Islet precursor cell (in vitro differentiated cells): ENCODE data around the gene CACNA1G.

ENCODE experiments used
- DNase-seq: peaks from one replicate; pipeline ENCODE4 v3.0.0-alpha.2; 2018

The CACNA1G gene

DNA sequence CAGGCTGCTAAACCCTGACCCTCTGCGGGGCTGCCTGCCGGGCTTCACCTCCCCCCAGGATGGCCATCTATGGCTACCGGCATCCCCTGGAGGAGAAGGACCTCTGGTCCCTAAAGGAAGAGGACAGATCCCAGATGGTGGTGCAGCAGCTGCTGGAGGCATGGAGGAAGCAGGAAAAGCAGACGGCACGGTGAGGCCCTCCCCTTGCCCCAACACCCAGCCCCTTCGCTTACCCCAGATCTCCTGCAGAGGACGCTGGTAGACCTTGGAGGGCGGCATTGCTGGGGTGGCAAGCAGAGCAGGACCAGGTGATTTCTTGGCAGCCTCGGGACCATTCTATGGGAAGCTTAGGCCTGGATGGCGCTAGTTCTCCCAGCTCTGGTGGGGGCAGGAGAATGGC, 98.7 kb downstream of the CACNA1G start:
- no peak for DNase-seq

DNA sequence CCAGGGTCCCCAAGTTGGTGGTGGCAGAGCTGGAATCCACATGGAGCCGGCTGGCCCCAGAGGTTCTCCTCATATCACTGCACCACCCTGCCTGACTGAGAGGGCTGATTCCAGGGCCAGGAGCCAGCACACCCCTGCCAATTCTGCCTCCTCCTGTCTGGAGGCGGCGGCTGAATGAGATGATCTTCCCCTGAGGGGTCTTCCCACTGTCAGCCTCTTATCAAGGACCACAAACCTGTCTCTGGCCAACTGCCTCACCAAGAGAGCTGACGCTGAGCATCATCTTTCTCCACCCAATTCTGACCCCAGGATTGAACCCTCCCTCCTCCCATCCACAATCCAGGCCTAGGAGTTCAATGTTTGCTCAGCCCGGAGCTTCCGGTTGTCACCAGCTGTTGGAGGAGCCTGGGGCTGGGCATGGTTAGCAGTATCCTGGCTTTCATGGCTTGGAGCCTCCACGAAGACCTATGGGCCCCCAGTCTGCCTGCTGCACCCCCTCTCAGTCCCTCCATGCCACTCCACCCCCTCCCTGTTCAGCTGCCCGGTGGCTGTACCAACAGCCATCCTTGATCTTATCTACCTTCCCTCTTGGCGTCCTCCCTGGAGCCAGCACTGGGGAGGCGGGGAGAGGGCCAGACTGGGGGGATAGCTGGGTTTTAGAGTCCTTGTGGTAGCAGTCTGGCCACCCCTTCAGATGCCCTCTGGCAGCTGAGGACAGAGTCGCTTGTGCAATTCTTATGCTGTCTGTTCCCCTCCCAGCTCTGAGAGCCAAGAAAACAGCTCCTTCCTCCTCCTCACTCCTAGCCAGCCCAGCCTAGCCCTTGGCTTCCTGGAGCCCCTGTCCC, 99.7 kb downstream of the CACNA1G start:
- no peak for DNase-seq

DNA sequence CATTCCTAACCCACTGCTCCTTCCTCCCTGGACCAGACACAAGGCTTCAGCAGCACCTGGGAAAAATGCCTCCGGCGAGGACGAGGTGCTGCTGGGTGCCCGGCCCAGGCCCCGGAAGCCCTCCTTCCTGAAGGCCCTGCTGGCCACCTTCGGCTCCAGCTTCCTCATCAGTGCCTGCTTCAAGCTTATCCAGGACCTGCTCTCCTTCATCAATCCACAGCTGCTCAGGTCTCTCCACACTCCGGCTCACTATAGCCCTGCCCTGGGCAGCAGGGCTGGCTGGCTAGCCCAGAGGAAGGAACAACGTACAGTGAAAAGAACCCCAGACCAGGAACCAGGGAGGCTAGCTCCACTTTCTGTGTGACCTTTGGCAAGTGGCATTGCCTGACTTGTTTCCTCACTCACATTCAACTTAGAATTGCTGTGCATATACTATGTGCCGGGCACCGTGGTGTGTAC, 100.4 kb downstream of the CACNA1G start:
- DNase-seq: no peak

DNA sequence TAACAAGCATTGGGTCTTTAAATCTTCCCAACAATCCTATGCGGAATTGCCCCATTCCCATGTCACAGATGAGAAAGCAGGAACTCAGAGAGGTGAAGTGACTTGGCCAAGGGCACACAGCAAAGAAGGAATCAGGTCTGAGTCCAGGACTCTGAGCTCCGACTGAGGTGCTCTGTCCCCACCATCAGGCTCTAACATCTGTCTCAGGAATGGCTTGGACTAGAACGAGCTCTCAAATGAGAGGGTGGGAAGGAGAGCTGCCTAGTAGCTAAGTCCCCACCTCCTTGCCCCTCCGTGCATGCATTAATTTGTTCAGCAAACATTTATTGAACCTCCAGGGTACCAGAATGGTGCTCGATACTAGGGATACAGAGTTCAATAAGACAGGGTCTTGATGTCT, 100.8 kb downstream of the CACNA1G start:
- DNase-seq: no peak

DNA sequence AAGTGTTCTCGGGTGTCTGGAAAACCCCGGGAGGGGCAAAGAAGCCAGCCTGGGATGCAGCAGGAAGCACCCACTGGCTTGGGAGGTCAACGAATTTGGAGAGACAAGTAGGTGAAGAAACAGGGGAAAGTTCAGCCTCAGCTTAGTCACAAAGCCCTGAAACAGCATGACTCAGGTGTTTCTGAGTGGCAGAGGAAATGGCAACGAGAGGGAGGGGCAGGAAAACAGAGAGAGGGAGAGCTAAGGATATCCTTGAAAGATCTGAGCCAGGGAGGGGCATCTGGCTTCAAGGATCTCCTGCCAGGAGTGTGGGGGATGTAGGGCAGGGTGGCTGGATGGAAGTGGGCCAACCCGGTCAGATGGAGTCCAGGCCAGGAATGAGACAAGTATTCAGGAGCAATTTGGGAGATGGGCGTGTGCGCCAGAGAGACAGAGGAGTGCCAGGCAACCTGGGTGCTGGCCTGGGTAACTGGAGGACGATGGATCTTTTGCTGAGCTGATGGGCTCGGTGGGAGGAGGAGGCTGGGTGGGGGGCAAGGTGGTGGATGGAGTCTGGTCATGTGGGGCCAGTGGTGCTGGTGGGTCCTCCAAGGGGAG, 101.4 kb downstream of the CACNA1G start:
- peak; percentile 94 for DNase-seq

DNA sequence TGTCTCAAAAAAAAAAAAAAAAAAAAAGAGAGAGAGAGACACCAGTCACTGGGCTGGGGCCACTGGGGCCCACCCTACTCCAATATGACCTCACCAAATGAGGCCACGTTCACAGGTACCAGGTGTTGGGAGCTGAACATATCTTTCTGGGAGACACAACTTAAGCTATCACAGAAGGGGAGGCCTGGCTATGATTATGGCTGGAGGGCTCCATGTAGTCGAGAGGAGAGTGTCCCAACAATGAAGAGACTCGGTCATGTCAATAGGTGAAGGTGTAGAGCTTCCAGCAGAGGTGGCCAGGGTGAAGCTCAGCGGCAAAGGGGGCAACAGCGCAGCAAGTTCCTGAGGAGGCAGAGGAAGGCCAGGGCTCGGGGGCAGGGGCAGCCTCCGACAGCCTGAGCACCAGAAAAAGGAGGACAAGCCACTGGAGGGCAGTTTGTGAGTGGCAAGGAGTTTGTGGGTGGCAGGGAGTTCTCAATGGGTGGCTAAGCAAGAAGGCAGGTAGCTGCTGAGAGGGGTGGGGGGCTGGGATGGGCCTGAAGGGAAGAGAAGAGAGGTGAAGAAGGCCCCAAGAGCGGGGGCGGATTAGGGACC, 102.2 kb downstream of the CACNA1G start:
- DNase-seq: no peak

DNA sequence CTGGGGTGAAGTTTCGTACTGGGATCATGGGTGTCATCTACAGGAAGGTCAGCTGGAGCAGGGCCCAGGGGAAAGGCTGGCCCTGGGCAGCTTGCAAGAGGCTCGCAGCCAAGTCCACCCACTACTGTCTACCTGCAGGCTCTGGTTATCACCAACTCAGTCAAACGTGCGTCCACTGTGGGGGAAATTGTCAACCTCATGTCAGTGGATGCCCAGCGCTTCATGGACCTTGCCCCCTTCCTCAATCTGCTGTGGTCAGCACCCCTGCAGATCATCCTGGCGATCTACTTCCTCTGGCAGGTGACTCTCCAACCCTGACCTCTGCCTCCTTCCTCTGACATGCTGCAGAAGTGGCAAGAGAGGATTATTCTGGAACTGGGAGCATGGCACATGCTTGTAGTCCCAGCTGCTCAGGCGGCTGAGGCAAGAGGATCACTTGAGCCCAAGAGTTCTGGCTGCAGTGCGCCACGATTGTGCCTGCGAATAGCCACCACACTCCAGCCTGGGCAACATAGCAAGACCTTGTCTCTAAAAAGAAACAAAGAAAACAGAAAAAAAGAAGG, 103.4 kb downstream of the CACNA1G start:
- DNase-seq: no peak

DNA sequence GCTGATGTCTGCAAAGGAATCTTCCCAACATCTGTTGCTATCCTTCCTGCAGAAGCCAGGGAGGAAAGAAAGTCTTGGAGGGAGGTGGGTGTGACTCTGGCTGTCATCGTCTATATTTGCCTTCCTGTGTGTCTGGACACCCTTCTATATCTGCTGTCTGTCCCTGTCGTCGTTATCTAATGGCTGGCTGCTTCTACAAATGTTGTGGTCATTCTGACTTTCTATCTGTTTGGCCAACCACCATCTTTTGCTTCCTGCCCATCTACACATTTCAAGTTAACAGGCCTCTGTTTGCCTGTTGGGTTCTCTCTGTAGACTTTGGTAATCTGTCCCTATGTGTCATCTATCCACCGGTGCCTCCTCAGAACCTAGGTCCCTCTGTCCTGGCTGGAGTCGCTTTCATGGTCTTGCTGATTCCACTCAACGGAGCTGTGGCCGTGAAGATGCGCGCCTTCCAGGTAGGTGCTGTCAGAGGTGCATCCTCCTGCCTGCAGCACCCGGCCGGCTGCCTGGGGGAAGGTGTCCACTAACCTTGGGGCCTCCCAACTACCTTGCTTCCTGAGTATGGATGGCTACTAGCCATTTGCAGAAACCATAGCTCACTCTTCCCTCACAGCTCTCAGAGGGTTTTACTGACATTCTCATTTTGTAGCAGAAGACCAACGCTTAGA, 104.4 kb downstream of the CACNA1G start:
- DNase-seq: no peak

DNA sequence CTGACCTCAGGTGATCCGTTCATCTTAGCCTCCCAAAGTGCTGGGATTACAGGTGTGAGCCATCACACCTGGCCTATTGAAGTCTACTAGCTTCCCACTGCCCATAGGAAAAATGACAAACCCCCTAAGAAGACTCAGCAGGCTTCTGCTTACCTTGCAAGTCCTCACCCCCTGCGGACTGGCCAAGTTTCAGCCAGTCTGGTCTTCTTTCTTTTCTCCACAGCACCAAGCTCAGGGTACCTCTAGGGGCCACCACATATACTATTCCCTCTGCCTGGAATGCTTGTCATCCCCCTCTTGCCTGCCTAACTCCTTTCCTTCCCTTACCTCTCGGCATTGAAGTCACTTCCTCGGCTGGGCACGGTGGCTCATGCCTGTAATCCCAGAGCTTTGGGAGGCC, 105.3 kb downstream of the CACNA1G start:
- no peak for DNase-seq

DNA sequence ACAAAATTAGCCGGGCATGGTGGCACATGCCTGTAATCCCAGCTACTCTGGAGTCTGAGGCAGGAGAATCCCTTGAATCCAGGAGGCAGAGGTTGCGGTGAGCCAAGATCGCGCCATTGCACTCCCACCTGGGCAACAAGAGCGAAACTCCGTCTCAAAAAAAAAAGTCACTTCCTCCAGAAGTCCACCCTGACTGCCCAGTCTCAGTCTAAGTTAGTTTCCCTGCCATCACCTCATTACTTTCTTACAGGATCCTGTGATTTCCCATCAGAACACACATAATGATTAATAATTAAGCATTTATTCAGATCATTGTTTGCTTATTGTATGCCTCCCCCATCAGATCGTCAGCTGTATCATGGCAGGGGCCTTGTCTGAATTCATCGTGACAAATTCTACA, 105.8 kb downstream of the CACNA1G start:
- DNase-seq: no peak

DNA sequence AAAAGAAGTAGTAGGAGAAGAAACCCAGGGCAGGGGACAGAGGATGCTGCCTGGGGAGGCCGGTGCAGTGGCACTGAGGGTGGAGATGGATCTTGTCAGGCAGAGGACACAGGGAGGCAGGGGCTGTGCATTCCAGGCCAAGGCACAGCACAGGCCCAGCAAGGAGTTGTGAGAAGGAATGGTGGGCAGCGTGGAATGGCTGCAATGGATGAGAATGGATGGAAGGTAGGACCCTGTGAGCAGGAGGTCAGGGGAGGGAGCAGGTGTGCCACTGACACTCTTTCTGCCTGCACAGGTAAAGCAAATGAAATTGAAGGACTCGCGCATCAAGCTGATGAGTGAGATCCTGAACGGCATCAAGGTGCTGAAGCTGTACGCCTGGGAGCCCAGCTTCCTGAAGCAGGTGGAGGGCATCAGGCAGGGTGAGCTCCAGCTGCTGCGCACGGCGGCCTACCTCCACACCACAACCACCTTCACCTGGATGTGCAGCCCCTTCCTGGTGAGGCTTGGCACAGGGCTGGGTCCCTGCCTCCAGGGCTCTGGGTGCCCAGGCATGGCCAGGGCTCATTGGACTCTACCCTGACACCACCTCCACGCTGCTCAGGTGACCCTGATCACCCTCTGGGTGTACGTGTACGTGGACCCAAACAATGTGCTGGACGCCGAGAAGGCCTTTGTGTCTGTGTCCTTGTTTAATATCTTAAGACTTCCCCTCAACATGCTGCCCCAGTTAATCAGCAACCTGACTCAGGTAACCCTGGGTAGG, 106.9 kb downstream of the CACNA1G start:
- DNase-seq: no peak

DNA sequence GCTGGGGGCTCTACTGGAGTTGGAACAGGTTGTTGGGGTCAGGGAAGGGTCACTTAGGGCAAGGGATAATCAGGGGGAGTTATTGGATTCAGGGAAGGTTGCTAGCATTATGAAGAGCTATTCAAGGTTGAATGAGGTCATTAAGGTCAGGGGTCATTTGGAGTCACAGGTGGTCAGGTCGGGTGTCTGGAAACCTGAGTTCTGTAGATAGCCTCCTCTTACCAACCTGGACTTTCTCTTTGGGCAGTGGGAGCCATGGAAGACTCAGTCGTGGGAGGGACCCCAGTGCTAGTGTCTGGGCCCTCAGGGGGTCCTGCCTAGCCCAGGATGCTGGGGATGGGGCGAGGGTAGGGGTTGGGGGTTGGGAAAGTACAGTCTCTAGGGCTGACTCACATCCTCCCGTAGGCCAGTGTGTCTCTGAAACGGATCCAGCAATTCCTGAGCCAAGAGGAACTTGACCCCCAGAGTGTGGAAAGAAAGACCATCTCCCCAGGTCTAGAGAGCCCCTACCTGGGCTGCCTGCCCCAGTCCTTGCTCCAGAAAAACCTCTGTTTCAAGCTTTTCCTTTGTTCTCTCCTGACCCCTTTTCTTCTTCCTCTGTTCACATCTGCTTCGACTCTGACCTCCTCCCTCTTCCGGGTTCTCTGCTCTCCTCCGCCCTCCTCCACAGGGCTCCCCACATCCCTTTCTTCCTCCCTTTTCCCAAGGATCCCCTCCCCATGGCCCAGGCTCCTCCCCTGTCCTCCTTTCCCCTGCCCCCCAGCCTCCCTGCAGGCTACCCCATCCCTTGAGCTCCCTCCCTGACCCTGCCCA, 107.7 kb downstream of the CACNA1G start:
- no peak for DNase-seq

DNA sequence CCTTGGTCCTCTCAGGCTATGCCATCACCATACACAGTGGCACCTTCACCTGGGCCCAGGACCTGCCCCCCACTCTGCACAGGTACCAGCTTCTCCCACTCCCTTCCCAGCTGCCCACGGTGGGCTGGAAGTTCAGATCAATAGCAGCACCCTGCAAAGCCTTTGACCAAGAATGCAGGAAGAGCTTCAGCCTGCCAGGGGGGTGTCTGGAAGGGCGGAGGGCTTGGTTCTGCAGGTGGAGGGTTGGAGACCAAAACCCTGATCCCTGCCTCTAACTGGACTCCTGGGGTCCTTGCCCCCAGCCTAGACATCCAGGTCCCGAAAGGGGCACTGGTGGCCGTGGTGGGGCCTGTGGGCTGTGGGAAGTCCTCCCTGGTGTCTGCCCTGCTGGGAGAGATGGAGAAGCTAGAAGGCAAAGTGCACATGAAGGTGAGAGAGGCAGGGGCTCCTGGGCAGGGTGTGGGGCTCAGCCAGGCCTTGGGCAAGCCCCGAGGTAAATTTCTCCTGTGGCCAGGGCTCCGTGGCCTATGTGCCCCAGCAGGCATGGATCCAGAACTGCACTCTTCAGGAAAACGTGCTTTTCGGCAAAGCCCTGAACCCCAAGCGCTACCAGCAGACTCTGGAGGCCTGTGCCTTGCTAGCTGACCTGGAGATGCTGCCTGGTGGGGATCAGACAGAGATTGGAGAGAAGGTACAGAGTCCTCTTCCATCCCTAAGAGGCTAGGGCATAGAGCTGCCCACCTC, 108.5 kb downstream of the CACNA1G start:
- DNase-seq: no peak

DNA sequence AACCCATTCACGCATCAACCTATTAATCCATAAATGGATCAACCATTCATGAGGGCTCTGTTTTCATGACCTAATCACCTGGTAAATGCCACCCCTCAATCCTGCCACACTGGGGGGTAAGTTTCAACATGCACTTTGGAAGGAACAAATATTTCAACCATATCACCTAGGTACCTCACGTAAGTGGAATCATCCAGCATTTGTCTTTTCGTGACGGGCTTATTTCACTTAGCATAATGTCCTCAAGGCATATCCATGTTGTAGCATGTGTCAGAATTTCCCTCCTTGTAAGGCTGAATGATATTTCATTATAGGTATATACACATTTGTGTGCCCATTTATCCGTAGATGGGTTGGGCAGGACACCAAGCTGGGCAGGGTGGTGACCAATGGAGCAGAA, 111.6 kb downstream of the CACNA1G start:
- DNase-seq: no peak

DNA sequence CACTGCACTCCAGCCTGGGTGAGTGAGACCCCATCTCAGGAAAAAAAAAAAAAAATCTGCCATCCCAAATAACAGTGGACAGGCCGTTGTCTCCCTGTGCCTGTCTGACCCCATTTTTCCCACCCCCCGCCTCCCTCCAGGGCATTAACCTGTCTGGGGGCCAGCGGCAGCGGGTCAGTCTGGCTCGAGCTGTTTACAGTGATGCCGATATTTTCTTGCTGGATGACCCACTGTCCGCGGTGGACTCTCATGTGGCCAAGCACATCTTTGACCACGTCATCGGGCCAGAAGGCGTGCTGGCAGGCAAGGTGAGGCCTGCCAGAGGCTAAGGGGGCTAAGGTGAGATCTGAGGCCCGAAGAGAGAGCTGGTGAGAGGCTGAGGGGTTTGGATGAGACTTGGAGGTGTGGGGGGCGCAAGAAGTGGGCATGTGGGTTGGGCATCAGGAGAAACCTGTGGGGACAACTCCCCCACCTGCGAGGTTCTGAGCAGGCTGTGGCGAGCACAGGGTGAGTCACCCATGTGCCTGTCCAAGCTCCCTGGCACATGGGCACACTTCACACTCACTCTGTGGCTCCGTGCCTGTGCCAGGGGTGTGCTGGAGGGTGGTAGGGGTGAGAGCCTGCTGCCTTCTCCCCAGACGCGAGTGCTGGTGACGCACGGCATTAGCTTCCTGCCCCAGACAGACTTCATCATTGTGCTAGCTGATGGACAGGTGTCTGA, 112.5 kb downstream of the CACNA1G start:
- no peak for DNase-seq

DNA sequence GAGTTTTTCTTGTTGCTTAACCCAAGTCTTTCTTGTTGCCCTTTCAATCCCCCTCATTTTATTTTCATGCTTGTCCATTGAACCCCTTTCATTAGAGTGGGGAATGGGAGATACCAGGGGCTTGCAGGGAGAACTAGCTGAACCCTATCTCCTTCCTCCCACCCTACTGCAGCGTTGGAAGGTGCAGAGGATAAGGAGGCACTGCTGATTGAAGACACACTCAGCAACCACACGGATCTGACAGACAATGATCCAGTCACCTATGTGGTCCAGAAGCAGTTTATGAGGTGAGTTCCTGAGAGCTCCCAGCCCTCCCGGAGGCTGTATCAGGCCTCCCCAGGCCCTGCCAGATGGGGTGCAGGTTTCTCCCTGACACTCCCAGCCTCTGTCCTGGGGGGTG, 114.7 kb downstream of the CACNA1G start:
- no peak for DNase-seq

DNA sequence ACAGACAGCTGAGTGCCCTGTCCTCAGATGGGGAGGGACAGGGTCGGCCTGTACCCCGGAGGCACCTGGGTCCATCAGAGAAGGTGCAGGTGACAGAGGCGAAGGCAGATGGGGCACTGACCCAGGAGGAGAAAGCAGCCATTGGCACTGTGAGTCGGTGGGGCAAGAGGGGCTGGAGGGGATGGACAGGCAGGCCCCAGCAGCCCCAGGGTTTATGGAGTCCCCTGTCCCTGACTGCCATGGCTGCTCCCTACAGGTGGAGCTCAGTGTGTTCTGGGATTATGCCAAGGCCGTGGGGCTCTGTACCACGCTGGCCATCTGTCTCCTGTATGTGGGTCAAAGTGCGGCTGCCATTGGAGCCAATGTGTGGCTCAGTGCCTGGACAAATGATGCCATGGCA, 115.1 kb downstream of the CACNA1G start:
- no peak for DNase-seq

DNA sequence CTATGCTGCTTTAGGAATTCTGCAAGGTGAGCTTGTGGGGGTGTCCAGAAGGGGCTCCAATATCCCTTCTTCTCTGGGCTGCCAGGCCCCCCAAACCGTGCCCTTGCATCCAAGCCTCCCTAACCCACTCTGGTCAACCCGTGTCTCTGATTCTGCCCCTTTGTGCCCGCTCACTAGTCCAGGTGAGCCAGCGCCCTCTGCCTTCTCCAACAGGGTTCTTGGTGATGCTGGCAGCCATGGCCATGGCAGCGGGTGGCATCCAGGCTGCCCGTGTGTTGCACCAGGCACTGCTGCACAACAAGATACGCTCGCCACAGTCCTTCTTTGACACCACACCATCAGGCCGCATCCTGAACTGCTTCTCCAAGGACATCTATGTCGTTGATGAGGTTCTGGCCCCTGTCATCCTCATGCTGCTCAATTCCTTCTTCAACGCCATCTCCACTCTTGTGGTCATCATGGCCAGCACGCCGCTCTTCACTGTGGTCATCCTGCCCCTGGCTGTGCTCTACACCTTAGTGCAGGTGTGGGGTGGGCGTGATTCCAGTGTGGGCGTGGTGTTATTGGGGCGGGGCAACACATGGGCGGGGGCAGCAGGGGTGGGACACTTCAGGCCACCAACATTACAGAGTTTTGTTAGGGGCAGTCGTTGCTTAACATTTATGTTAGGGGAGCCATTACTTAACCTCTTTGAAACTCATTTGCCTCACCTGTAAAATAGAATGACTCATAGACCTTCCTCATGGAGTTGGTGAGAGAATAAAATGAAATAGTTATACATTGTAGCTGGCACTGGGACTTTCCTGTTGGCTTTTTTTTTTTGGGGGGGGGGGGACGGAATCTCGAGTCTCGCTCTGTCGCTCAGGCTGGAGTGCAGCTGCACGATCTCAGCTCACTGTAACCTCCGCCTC, 115.8 kb downstream of the CACNA1G start:
- DNase-seq: no peak
